Fibroblast of skin of left quadriceps (primary cell): ENCODE measurements around the gene SEC24C.
"Not testable (repeated sequence)": the region's sequence is repeated elsewhere in the genome, so short reads cannot be mapped to it uniquely, and the experiment has no call there.

Experiments used
- DNase-seq, 2 experiments: peaks; one replicate each; pipeline ENCODE4 v3.0.0-alpha.2; 2013; ENCODE audit warnings: low read depth in 2 of 2

The SEC24C gene

DNA sequence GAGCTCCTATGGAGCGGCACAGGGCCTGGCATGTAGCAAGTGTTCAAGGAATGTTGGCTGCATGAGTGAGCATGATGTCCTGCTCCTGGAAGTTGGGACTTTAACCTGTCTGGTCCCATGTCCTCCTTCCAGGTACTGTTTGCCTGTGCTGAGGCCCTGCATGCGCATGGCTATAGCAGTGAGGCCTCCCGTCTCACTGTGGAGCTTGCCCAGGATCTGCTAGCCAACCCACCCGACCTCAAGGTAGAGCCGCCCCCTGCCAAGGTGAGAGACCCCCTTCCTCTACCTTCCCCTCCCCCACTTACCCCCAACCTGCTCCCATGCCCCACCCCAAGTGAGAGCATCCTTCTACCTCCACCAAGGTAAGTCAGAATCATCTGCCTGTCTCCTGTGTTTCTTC, 49.3 kb downstream of the SEC24C start:
- DNase-seq: no peak

DNA sequence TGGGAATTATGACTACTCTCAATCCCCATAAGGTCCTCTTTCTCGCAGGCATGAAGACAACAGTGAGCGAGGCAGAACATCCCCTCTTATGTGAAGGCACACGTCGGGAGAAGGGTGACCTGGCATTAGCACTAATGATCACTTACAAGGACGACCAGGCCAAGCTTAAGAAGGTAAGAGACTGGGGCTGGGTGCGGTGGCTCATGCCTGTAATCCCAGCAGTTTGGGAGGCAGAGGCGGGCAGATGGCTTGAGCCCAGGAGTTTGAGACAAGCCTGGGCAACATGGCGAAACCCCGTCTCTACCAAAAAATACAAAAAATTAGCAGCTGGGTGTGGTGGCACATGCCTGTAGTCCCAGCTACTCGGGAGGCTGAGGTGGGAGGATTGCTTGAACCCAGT, 51.3 kb downstream of the SEC24C start:
- not testable (repeated sequence) for DNase-seq

DNA sequence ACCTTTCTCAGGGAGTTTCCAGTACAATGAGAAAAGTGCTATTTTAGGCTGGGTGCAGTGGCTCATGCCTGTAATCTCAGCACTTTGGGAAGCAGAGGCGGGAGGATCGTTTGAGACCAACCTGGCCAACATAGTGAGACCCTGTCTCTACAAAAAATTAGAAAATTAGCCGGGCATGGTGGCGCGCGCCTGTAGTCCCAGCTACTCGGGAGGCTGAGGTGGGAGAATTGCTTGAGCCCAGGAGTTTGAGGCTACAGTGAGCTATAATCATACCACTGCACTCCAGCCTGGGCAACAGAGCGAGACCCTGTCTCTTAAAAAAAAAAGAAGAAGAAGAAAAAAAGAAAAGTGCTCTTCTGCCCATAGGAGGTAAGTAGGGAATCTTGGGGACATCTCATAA, 51.9 kb downstream of the SEC24C start:
- DNase-seq: not testable (repeated sequence)

DNA sequence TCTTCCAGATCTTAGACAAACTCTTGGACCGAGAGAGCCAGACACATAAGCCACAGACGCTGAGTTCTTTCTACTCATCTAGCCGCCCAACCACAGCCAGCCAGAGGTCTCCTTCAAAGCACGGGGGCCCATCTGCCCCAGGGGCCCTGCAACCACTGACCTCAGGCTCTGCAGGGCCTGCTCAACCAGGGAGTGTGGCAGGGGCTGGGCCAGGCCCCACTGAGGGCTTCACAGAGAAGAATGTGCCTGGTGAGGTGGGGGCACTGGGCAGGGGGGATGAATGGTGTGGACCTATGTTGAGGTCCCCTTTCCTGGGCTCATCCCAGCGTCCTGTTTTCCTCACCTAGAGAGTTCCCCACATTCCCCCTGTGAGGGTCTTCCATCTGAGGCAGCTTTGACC, 52.6 kb downstream of the SEC24C start:
- no peak for DNase-seq

DNA sequence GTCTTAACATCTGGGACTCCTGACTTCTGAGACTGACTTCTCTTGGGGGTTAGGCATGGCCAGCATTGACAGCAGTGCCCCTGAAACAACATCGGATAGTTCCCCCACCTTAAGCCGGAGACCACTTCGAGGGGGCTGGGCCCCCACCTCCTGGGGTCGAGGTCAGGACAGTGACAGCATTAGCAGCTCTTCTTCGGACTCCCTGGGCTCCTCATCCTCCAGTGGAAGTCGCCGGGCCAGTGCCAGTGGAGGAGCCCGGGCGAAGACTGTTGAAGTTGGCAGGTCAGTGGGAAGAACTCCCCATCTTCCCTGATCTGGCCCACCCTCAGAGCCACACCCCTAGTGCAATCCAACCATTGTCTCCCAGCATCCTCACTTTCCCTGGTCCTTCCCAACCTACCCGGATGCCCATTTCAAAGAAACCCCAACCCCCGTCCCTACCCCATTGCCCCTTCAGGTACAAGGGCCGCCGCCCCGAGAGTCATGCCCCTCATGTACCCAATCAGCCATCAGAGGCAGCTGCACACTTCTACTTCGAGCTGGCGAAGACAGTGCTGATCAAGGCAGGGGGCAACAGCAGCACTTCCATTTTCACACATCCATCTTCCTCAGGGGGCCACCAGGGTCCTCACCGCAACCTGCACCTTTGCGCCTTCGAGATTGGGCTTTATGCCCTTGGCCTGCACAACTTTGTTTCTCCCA, 53.3 kb downstream of the SEC24C start:
- DNase-seq: no peak

DNA sequence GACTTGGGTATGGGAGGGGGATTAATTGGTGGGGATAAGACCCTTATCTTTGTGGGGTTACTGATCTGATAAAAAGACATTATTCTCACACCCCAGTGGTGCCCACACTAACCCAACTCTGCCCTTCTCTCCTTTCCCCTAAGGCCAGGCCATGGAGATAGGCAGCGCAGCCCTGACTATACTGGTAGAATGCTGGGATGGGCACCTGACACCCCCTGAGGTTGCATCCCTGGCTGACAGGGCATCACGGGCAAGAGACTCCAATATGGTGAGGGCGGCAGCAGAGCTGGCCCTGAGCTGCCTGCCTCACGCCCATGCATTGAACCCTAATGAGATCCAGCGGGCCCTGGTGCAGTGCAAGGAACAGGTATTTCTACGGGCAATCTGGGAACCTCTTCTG, 53.9 kb downstream of the SEC24C start:
- DNase-seq: no peak

DNA sequence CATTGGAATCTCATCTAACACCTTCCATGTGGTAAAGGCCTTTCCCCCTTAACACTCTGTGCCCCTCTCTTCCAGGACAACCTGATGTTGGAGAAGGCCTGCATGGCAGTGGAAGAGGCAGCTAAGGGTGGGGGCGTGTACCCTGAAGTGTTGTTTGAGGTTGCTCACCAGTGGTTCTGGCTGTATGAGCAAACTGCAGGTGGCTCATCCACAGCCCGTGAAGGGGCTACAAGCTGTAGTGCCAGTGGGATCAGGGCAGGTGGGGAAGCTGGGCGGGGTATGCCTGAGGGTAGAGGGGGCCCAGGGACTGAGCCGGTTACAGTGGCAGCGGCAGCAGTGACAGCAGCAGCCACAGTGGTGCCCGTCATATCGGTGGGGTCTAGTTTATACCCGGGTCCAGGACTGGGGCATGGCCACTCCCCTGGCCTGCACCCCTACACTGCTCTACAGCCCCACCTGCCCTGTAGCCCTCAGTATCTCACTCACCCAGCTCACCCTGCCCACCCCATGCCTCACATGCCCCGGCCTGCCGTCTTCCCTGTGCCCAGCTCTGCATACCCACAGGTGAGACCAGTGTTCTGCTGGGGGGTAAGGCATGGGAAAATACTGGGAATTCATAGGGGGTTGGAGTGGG, 54.9 kb downstream of the SEC24C start:
- DNase-seq: no peak

DNA sequence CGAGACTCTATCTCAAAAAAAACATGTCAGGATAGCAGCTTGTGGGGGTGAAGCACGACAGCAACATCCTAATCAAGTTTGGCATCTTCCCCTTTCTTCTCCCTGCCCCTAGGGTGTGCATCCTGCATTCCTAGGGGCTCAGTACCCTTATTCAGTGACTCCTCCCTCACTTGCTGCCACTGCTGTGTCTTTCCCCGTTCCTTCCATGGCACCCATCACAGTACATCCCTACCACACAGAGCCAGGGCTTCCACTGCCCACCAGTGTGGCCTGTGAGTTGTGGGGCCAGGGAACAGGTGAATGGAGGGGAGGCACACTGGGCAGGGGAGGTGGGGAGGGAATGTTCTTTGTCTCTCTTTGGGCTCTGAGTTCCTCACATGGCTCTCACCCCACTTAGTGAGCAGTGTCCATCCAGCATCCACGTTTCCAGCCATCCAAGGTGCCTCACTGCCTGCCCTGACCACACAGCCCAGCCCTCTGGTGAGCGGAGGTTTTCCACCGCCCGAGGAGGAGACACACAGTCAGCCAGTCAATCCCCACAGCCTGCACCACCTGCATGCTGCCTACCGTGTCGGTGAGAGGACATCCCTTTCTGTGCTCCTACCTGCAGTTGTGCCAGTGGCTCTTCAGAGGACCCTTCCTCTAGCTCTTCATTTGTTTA, 55.9 kb downstream of the SEC24C start:
- DNase-seq: no peak

DNA sequence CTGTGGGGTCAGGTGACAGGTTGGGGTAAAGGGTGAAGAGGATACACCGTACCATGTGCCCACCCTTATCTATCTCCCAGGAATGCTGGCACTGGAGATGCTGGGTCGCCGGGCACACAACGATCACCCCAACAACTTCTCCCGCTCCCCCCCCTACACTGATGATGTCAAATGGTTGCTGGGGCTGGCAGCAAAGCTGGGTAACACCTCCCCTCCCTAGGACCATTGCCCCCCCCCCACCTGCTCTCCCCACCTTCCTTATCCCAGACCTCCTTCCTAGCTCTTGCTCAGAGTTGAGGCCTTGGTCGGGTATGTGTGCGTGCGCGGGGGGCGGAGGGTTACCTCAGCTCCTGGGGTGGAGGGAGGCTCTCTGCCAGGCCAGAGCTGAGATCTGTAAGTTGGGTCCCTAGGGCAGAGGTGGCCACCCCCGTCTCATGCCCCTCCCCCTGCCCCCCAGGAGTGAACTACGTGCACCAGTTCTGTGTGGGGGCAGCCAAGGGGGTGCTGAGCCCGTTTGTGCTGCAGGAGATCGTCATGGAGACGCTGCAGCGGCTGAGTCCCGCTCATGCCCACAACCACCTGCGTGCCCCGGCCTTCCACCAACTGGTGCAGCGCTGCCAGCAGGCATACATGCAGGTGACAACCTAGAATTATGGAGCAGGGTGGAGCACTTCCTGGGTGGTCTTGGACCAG, 56.5 kb downstream of the SEC24C start:
- DNase-seq: no peak

DNA sequence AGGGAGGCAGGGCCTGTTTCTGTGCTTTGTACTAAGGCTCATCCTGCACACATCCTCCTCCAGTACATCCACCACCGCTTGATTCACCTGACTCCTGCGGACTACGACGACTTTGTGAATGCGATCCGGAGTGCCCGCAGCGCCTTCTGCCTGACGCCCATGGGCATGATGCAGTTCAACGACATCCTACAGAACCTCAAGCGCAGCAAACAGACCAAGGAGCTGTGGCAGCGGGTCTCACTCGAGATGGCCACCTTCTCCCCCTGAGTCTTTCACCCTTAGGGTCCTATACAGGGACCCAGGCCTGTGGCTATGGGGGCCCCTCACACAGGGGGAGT, 57.0 kb downstream of the SEC24C start:
- DNase-seq: no peak

DNA sequence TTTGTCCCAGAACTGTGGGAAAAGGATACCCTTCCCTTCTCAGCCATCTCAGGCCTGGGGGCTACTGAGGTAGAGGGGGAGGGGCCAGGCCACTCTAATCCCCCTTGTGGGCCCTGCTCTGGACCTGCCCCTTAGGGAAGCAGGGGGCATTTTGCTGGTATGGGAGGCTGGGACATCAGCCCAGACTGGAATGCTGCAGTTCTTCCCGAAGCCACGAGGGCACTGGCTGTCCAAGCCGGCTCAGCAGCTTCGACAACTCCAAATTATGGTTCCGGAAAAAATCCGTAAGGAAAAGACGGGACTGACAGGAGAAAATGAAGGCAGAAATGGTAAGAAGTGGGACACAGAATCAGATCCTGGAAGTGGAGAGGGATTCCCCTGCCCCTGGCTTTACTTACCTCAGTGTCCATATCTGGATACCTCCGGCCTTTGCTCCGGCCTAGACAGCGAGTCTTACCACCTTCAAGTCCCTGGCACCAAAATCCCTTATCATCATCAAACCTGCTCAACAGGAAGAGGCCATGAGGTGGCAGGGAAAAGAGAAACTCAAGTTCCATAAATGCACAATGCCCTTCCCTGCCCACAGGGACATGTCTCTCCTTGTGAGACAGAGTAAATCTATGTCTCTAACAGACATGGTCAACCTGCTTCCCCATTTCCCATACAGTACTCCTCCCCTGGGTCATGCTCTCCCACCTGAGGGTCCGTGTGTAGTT, 58.3 kb downstream of the SEC24C start:
- DNase-seq: no peak

DNA sequence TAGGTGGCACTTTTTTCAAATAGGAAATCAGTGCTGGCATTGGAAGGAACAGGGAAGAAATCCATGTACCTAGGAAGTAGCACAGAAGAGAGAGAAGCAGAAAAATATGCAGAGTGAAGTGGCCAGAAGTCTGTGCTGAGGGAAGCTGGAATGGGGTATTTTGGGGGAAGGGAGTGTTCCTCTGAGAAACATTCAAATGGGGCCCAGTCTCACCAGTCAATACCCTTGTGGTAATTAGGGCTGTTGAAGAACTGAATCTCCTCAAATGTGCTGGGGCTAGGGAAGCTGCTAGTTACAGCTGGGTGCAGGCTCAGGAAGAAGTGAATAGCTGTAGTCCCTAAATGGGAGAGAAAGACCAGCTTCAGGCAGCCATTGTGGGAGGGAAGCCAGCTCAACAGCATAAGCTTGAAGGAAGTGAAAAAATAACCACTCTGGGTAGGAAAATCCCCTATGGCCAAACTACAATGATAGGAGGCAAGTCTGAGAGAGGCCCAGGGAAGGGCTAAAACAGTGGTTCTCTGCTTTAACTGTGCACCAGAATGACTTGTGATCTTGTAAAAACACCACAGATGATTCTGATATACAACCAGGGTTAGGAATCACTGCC, 59.6 kb downstream of the SEC24C start:
- no peak for DNase-seq

DNA sequence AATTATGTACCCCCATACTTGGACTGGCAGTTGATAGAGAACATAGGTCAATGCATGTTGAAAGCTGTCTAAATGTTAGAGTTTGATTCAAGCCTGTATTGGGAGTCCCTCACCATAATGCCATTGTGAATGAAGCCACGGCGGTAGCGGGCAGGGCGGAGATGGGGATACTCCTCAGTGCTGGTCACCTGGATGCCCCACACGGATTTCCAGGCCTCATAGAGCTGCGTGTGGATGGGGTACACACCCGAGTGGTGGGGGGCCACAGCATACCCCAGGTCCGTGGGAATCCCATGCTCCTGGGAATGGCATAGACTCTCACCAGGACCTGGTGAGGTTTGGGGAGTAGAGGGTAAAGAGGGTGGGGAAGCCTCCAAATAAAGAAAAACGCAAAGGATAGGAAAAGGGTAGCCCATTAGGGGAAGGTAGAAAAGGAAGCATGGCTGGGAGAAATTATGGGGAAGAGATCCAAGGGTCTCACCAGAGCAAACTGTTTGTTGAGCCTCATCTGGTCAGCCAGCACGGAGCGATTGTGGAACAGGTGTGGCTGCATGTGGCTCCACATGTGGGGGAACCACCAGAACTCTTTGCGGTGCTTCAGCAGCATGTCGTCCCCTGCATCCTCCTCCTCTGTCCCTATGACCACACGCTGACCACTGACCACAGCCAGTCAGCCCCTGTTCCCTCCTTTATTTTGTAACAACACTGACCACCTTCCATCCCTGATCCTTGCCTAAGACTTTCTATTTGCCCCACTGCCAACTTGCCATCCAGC, 62.2 kb downstream of the SEC24C start:
- DNase-seq: no peak

DNA sequence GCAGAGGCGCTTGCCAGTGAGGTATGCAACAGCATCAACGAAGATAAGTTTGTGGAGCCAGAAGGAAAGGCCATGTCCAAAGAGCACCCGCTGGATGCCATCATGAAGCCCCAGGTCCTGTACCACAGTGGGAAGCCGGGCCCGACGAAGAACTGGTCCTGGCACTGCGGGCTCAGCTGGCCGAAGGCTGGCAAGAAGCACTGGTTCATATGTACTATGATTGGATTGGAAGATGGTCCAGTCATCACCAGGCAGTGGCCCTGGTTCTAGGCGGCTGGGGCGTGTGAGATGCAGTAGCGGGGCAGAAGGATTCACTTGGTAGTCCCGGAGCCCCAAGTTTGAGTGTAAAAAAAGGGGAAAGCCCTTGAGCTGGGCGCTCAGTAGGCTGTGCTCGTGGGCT, 63.3 kb downstream of the SEC24C start:
- no peak for DNase-seq

DNA sequence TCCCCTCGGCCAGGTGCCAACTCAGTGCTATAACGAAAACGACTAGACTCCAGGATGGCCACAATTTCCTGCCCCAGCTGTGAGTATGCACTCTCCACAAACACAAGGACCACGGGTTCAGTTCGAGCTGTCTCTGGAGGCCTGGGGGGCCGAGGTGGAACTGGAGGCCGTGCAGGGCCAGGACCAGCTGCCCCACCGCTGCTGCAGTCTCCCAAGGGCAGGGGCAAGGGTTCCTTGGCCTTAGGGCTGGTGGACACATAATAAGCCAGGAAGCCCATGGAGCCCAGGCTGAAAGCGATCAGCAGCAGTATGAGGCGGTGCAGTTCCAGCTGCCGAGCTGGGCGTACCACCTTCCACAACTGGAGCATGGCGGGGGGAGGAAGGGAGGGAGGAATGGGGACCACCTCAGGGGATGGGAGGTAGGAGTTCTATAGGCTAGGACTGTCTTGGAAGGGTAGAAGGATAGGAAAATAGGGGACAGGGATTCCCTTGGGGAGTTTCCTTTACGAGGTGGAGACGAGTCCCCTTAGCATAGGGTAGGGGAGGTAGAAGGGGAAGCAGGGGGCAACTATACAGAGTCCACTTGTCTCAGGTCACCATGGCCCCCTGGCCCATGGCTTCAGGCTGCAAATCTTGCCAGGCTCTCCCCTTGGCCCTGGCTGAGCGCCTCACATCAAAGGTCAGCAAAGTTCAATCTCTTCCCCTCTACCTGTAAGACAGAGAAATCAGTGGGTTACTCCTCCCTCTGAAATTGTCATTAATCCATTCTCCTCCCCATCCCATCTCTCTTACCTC, 64.0 kb downstream of the SEC24C start:
- DNase-seq: no peak

DNA sequence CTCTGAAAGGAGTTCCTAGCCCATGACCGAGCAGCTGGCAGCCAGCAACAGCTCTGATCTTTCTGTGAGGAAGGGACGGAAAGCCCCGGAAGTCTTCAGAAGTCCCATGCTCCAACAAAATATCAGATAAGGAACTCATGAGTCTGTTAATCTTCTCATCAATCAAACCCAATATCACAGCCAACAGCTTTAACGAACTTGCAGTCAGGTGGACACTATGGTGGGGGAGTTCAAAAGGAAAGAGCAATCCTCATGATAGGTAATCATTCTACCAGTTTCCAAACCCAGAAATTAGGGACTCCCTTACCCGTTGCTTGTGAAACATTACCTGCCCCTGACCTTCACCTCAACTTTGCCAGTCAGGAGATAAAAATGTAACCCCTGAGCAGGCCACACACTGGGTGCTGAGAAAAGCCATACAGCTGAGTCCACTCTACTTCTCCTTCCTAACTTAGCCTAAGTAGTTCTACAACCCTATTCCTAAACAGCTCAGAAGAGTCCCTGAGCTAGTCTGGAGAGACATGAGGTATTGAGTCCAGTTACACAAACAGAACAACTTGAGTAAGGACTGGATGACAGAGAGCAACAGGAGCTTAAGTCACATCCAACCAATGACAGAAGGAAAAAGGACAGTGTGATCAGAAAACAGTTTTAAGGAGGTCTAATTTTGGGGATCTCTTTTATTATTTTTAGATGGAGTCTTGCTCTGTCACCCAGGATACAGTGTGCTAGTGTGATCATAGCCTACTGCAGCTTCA, 65.1 kb downstream of the SEC24C start:
- no peak for DNase-seq

DNA sequence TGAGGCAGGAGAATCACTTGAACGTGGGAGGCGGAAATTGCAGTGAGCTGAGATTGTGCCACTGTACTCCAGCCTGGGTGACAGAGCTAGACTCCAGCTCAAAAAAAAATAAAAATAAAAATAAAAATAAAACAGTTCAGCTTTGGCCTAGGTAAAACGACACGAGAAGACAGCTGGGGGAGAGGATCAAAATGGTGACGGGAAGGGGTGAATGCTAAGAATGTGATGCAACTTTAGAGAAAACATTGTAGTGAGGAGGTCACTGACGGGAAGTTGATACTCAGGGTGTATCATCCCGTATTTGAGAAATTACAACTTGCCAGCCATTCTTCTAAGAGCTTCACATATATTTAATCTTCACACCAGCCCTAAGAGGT, 66.2 kb downstream of the SEC24C start:
- DNase-seq: no peak

DNA sequence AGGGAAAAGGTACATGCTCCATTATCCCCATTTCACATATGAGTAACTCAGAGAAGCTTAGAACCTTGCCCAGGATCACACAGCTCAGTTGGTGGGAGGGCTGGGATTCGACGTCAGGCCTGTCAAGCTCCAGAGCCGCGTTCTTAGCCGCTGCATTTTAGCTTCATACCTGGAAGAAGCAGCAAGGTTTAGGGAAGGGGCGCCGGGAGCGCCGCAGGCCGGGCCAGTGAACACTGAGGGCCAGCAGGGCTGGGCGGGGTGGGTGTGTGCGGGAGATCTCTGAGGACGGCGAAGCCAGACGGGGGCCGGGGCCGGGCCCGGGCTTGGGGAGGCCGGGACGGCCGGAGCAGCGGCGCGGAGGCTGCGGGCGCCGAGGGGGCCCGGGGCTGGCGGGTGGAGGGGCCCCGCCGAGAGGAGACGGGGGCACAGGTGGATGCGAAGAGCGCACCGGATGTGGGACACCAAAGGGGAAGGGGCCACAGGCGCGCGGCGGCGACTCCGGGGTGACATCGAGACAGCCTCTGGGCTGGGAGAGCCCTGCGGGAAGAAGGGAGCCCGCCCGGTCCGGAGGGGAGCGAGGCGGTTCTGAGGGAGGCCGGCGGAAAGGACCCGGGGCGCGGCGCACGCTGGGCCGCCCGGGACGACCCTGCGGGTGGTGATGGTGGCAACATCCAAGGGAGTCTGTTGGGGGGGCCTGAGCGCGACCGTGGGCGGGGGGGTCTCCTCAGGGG, 66.7 kb downstream of the SEC24C start:
- DNase-seq: no peak

DNA sequence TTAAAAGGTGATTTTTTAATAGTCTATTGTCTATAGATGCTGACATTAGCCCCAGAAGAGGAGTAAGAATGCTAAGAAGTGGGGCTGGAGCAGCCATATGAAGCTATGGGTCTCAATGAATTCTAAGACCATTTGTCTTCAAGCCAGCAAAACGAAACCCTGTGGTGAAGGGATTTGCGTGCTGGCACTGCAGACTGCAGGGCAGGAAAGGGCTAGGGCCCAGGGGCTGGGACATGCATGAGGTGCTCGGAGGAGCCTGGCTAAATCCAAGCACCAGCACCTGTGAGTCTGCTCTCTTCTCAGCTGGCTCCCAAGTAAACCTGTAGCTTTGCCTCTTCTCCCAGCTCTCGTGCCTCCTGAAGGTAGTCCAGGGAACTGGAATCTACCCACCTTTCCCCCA, 68.5 kb downstream of the SEC24C start:
- DNase-seq: no peak
